GM19351 (cell line): ENCODE measurements around the gene ULK4.
"Not testable (repeated sequence)": the region's sequence is repeated elsewhere in the genome, so short reads cannot be mapped to it uniquely, and the experiment has no call there.

Source experiments
- ATAC-seq: cut with Tn5 transposase; IDR thresholded peaks from one replicate; pipeline ENCODE4 v1.9.1; 2021; ENCODE audit warnings: mild to moderate bottlenecking, moderate library complexity; ENCODE audit not compliant: unreplicated experiment

The ULK4 gene

DNA sequence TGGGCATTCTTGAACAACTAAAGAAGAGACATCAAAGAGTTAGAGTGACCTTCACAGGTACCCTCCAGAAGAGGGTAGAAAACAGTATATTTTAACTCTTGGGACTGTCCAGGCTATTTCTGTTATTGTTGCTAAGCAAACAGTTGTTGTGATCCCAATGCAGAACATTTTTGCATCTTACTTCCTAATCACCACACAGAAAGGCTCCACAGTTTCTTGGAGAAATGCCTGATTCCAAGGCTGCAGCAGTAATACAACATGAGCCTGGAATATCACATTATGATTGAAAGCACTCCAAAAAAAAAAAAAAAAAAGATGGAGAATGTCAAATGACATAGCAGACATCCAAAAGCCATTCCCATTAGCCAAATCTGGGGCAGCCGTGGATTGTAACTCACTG lies 567.0 kb downstream of the ULK4 start:
- no peak for ATAC-seq

GRCh38 chr3:41370765-41371535 lies 591.0 kb downstream of the ULK4 start:
- not testable (repeated sequence) for ATAC-seq

DNA sequence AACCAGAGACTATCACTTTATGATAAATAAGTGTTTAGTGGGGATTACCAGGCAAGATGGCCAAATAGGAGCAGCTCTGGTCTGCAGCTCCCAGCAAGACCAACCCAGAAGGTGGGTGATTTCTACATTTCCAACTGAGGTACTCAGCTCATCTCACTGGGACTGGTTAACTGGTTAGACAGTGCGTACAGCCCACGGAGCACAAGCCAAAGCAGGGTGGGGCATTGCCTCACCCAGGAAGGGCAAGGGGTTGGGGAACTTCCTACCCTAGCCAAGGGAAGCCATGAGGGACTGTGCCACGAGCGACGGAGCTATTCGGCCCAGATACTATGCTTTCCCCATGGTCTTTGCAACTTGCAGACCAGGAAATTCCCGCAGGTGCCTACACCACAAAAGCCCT lies 591.6 kb downstream of the ULK4 start:
- no peak for ATAC-seq

DNA sequence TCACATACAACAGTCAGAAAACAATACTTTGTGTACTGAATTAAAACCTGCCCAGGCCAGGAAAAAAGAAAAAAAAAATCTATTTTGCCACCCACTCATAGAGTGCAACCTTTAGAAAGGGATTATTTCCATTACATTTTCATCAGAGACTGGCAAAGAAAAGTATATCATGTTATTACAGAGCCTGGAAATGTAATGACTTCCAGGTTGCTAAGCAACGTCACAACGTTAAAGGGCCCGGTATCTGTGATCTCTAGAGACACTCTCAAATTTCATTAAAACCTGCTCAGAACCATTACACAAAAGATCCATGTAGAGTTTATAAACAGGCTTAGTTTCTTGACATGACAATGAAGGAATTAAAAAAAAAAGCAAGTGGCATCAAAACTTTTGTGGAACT lies 592.1 kb downstream of the ULK4 start:
- no peak for ATAC-seq

DNA sequence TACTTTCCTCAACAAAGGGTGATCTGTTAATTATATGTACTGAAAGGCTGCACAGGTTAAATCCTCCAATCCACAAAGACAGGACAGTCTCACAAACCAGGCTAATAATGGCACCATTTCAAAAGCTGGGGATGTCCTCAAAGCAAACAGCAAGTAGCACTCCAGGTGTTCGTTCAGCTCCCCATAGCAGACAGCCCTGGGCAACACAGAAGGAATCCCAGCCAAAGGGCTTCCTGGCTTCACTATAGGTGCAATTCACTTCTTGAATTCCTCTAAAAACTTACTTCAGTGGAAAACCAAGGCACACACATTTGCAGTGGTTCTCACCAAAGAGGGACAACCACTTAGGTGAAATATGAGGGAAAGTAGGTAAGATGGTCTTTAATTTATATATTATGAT lies 595.9 kb downstream of the ULK4 start:
- no peak for ATAC-seq

DNA sequence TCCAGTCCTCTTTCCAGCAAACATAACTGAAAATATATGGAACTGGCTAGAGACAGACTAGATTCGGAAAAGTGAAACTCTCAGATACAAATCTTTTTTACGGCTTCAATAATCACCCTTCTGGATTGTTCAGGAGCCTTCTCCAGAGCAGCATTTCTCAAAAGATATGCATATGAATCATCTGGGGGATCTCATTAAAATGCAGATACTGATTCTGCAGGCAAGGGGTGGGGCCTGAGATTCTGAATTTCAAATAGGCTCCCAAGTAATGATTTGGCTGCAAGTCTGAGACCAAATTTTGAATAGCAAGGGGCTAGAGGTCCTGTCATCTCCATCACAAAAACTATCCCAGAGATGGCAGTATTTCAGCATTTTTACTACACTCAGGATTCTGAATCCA lies 597.2 kb downstream of the ULK4 start:
- no peak for ATAC-seq

DNA sequence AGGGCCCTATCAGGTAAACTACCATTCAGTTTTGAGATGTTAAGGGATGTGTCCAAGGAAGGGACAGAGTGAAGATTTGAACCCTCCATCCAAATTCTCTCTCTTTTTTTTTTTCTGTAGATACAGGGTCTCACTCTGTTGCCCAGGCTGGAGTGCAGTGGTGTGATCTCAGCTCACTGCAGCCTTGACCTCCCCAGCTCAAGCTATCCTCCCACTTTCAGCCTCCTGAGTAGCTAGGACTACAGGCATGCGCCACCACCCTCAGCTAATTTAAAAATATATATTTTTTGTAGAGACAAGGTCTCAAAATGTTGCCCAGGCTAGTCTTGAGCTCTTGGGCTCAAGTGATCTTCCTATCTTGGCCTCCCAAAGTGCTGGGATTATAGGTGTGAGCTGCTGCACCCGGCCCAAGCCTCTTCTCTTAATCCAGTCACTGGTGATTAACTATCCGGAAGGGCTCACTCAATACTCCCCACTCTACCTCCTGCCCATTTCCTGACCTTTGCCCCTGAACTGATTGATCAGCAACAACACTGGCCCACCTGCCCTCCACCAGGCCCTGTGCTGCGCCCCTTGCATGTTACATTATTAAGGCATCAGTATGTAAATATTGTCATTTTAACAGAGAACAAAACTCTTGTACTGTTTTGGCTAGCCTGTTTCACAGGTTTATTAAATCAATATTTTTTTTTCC lies 597.9 kb downstream of the ULK4 start:
- ATAC-seq: no peak

DNA sequence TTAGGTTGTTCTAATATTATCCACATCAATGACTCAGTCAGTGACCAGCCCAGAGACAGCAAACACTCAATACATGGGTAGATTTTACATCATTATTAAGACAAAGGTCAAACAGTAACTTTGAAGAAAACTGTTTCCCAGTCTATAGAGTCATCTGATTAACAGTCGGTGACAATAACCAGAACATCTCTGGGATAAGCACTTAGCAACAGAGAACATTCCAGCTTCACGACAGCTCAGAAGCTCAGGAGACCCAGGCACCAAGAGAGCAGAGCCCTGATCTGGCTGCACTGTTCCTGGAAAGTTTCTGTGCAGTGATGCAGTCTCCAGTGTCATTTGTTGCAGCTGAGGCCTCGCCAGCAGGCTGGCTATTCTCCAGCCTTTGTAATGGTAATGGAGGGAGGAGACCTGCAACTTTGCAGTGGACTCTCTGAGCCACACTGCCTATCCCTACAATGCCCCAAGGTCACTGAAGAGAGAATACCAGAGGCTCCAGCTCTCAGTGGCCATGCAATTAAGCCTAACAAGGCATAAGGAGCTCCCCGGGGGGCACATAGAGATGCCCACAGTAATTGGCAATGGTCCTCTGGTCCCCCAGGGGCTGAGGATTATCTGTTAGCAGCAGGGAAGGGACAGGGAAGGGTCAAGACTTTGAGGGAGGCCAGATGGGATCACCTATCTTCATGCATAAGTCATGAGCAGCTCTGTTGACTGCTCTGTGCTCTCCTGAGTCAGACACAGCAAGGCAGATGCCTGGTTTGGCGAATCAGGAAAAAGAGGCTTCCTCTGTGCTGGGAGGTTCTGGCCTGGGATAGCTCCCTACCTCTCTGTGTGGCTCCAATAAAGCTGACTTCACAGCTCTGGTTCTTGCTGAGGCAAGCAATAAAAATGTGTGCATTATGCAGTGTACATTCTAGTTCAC lies 599.0 kb downstream of the ULK4 start:
- ATAC-seq: no peak

- ATAC-seq: no peak
Measured at GRCh38 chr3:41357271-41357670, 604.6 kb downstream of the ULK4 start.

DNA sequence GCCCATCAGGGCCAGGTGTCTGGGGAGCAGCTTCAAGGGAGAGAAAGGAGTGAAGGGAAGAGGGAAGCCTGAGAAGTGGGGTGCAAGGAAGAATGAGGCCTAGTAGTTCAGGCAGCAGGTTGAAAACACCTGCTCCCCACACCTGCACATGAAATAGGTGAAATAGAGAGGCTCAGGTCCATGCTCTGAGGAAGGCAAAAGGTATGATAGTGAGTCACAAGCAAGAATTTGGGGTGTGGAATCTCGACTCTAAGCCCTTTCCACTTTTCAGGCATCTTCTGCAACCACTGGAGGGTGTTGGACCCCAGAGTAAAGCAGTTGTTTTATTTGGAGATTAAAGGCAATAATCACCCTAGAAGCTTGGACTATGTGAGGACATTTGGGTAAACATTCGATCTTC lies 605.1 kb downstream of the ULK4 start:
- no peak for ATAC-seq

DNA sequence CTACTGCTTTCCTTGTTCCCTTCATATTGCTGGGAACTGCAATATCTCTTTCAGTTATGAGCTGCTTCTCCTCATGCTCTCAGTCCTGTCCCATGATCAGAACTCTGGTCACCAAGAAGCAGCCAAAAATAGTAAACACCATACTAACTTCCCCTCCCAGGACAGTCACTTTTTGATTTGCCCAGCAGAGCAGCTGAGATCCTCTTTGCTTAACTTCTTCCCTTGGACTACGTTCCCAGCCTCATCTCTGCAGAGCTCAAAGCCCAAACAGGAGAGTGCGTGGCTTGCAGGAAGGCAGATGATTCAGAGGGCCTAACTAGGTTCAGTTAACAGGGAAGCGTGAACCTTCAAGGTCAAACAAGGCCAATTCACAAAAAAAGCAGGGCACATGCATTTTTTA lies 609.4 kb downstream of the ULK4 start:
- no peak for ATAC-seq

DNA sequence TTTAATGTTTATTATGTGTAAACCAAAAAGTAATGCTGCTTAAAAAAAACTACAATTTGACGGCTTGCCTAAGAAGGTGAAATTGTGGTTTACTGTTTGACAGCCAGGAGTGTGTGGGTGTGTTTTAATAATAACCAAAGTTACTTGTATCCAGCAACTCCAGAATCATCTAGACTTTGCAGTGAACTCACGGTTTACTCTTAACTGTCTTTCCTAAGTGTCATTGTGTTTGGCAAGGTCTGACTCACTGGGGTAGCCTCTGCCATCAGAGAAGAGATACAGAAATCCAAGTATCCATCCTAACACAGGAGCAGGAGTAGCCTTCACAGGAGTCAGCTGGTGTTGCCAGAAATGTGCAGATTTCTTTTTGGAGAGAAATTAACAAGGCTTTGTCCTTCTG lies 611.5 kb downstream of the ULK4 start:
- ATAC-seq: no peak

DNA sequence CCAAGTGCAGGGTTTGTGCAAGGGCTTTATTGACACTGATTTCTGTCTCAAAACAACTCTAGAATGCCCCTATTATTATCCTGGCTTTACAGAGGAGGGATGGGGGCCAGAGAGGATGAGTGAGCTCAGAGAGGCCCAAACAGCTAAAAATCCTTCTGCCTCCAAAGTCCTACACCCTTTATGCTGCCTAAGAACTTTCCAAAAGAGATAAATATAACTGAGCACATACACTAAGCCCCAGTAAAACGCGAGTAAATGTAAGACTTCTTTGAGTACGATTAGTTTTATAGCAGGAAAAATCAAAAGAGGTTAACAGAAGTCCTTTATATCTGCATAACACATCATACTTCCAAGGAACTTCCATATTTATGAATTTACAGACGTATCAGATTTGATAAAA lies 613.5 kb downstream of the ULK4 start:
- ATAC-seq: no peak

DNA sequence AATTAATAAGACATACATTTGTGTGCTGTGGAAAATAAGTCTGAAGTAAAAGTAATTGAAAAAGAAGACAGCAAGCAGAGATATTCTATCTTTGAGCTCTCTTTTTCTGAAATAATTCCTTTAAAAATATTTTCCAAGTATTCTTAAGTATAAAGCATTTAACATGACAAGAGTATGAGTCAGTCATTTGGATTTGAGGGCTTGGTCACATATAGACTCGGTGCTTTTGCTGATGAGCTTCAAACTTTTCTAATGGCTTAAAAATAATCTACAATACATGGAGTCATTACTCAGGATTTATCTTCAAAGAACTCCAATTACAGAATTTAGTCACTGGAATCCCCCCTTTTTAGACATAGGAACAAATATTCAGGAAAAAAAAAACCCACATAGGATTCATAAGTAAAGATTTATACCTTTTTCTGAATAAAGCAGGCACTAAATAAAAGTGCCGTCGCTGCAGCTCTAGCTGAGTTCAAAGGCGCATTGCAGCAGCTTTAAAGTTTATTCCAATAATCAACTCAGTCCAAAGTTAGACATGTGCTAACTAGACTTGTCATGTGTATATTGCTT lies 615.1 kb downstream of the ULK4 start:
- no peak for ATAC-seq

DNA sequence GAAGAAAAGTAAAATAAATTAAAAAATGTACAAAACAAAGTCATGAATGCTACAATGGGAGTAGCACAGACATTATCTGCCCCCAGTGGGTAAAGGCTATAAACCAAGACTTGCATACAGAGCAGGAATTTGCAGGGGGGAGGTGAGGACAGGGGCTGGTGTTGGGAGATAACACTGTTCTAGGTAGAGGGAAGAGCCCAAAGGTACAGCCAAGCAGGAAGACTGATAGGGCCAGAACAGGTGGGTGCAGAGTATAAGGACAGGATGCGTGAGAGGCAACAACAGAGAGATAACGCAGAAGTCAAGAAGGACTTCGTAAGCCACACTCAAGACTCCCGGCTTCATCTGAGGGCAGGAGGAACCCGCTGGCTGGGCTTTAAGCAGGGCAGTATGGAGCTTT lies 616.1 kb downstream of the ULK4 start:
- no peak for ATAC-seq

DNA sequence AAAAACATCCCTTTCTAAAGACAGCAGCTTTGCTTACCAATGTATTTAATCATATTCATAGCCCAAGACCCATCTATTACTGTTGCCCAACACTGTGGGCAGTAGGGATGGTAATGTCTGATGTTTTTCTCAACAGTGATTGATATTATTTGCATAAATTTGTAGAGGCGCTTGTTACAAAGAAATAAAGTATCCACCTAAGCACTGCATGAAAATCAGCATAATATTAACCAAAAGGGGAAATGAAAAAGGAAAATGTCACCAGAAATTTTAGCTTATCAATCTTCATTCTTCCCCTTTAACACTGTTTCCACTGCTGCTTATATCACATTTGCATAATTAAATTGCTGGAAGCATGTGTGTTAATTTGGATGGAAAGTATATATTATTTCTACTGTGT lies 622.1 kb downstream of the ULK4 start:
- ATAC-seq: no peak

GRCh38 chr3:41338276-41338675 lies 623.6 kb downstream of the ULK4 start:
- ATAC-seq: no peak

- no peak for ATAC-seq
Measured at GRCh38 chr3:41334426-41334825, 627.5 kb downstream of the ULK4 start.

- no peak for ATAC-seq
Measured at GRCh38 chr3:41331041-41331440, 630.9 kb downstream of the ULK4 start.

DNA sequence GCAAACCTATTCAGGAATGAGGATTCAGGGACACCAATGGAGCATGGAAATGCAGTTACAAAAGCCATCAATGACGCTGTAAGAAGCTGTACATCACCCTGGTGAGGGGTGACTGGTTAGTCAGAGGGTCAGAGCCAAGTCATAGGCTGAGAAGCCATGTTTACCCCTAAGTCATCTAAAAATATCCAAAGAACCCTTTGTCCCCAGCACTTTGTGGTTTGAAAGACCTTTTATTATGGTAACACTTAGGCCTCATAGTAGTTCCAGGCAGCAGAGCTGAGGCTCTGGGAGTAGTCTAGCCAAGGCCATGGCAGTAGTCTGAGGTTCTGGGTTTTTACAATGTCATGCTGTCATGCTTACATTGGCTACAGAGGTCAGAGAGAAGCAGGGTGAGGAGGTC lies 631.4 kb downstream of the ULK4 start:
- ATAC-seq: no peak

- ATAC-seq: no peak
Measured at GRCh38 chr3:41329881-41330280, 632.0 kb downstream of the ULK4 start.
